Endothelial cell of umbilical vein (primary cell): Measurements from ENCODE around the gene TIA1. TPM values are rescaled to one million over a fixed set of nuclear protein-coding genes. Genes with fewer than 3 reads are reported as not detected.
"Not testable (repeated sequence)": the region's sequence is repeated elsewhere in the genome, so short reads cannot be mapped to it uniquely, and the experiment has no call there.

ENCODE experiments used
- BruUV-seq: library from RNA; stranded (reverse); fragments of 400-500 nt; replicated peaks from 2 replicates; lab custom pipeline; 2021; lab: Mats Ljungman, UMichigan
- CTCF ChIA-PET: fragments of 300-600, 350-600 bp; sonication (Branson Sonifier 250); formaldehyde crosslinking; loops from one replicate; lab custom pipeline; 2021; ENCODE audit warnings: antibody characterized with exemption, inconsistent platforms; lab: Charles Lee
- POLR2A ChIA-PET: fragments of 300-600, 350-600 bp; sonication (Branson Sonifier 250); formaldehyde crosslinking; loops from one replicate; lab custom pipeline; 2021; ENCODE audit warnings: antibody characterized with exemption, inconsistent platforms; lab: Charles Lee
- DNase-seq: peaks from one replicate; pipeline ENCODE4 v3.0.0-alpha.2; 2011; ENCODE audit warnings: low read depth, low spot score
- FAIRE-seq: peaks from 2 replicates; lab custom pipeline; 2011; peaks lifted over from hg19 to GRCh38; lab: Jason Lieb, UNC
- H2AFZ ChIP-seq: 2 replicates; pipeline ENCODE4 v1.6.0; 2012; ENCODE audit warnings: low read depth, low read length, control low read depth, inconsistent platforms
- H3K27ac ChIP-seq: 2 replicates; pipeline ENCODE4 v1.5.1; 2011; ENCODE audit warnings: low read depth, mild to moderate bottlenecking, control low read depth, low read length, moderate library complexity; ENCODE audit not compliant: insufficient read depth
- H3K27me3 ChIP-seq, 2 experiments: 2 replicates each; pipeline versions ENCODE4 v1.6.0 to v1.6.1; 2011; ENCODE audit warnings: low read length in 2 of 2, mixed read lengths in 1 of 2; ENCODE audit not compliant: control insufficient read depth in 2 of 2, insufficient read depth in 2 of 2
- H3K36me3 ChIP-seq, 2 experiments: 2 replicates in 1 of 2; 3 replicates in 1 of 2; pipeline ENCODE4 v1.5.1; 2011; ENCODE audit warnings: low read length in 2 of 2, mild to moderate bottlenecking in 1 of 2, moderate library complexity in 1 of 2; ENCODE audit not compliant: control insufficient read depth in 2 of 2, insufficient read depth in 2 of 2; ENCODE audit errors: extremely low read depth in 1 of 2
- H3K4me1 ChIP-seq: 3 replicates; pipeline ENCODE4 v1.5.1; 2011; ENCODE audit warnings: mild to moderate bottlenecking, low read length; ENCODE audit not compliant: control insufficient read depth, insufficient read depth; ENCODE audit errors: extremely low read depth
- H3K4me2 ChIP-seq: 2 replicates; pipeline ENCODE4 v1.6.1; 2011; ENCODE audit warnings: low read length, control low read depth, mixed read lengths; ENCODE audit not compliant: insufficient read depth
- H3K4me3 ChIP-seq, 3 experiments: fragments of 200-600 bp in 1 of 3; sonication (generic), shearing (Covaris generic) in 1 of 3; replicated peaks in 1 of 3; 2 replicates each; pipeline ENCODE4 v1.5.1; 2011 to 2016; ENCODE audit warnings: control low read depth in 3 of 3, low read length in 3 of 3, mild to moderate bottlenecking in 2 of 3, inconsistent platforms in 1 of 3, low read depth in 1 of 3, moderate library complexity in 1 of 3; ENCODE audit not compliant: insufficient read depth in 1 of 3
- H3K79me2 ChIP-seq: 2 replicates; pipeline ENCODE4 v1.6.0; 2012; ENCODE audit warnings: low read length, inconsistent platforms; ENCODE audit not compliant: control insufficient read depth, insufficient read depth
- H3K9ac ChIP-seq: replicated peaks from 2 replicates; pipeline ENCODE3; 2011; ENCODE audit warnings: low read length, control low read depth; ENCODE audit not compliant: insufficient read depth; ENCODE audit errors: extremely low read depth
- H3K9me1 ChIP-seq: replicated peaks from 3 replicates; pipeline ENCODE4 v1.6.0; 2011; ENCODE audit warnings: mild to moderate bottlenecking, low read length; ENCODE audit not compliant: control insufficient read depth, insufficient read depth; ENCODE audit errors: extremely low read depth
- H3K9me3 ChIP-seq: replicated peaks from 2 replicates; pipeline ENCODE4 v1.5.1; 2012; ENCODE audit warnings: low read length, inconsistent platforms; ENCODE audit not compliant: control insufficient read depth, insufficient read depth
- H4K20me1 ChIP-seq: replicated peaks from 2 replicates; pipeline ENCODE3; 2011; ENCODE audit warnings: mild to moderate bottlenecking, low read length; ENCODE audit not compliant: control insufficient read depth, insufficient read depth; ENCODE audit errors: extremely low read depth
- CTCF ChIP-seq, 2 donors: IDR thresholded peaks; 1 replicate in 1 of 2; 2 replicates in 1 of 2; pipeline ENCODE4 v1.5.1; 2011; ENCODE audit warnings: low read length in 2 of 2, mild to moderate bottlenecking in 2 of 2, moderate library complexity in 2 of 2, control low read depth in 1 of 2, inconsistent platforms in 1 of 2, low read depth in 1 of 2; ENCODE audit not compliant: insufficient read depth in 1 of 2; ENCODE audit errors: extremely low read depth in 1 of 2
- EZH2 ChIP-seq: IDR thresholded peaks from 2 replicates; pipeline ENCODE4 v1.6.1; 2012; ENCODE audit warnings: borderline replicate concordance, low read depth, mild to moderate bottlenecking, moderate library complexity, low read length, inconsistent platforms; ENCODE audit not compliant: severe bottlenecking
- FOS ChIP-seq: IDR thresholded peaks from 2 replicates; pipeline ENCODE4 v1.6.1; 2011; ENCODE audit warnings: mild to moderate bottlenecking, low read length, moderate library complexity, borderline replicate concordance; ENCODE audit not compliant: insufficient read depth
- GATA2 ChIP-seq: IDR thresholded peaks from 2 replicates; pipeline ENCODE4 v1.7.0; 2011; ENCODE audit warnings: low read depth, mild to moderate bottlenecking, moderate library complexity, mixed read lengths, low read length; ENCODE audit not compliant: insufficient read length, insufficient read depth
- JUN ChIP-seq: IDR thresholded peaks from 2 replicates; pipeline ENCODE4 v1.6.1; 2011; ENCODE audit warnings: borderline replicate concordance, low read depth; ENCODE audit not compliant: insufficient read length, insufficient read depth
- MAX ChIP-seq: IDR thresholded peaks from 2 replicates; pipeline ENCODE4 v1.6.1; 2011; ENCODE audit not compliant: insufficient read depth, insufficient read length
- MYC ChIP-seq: IDR thresholded peaks from one replicate; pipeline ENCODE4 v1.6.1; 2011; ENCODE audit warnings: mild to moderate bottlenecking, low read depth, low read length
- POLR2A ChIP-seq: IDR thresholded peaks from 2 replicates; pipeline ENCODE4 v1.6.1; 2012; ENCODE audit warnings: low read depth, mild to moderate bottlenecking, control low read depth, low read length
- POLR2AphosphoS5 ChIP-seq: IDR thresholded peaks from 2 replicates; pipeline ENCODE4 v1.6.1; 2012; ENCODE audit warnings: low read depth, mild to moderate bottlenecking, control low read depth, low read length, moderate library complexity; ENCODE audit not compliant: insufficient read depth
- dilution Hi-C: fragments of 300-500 bp; cut with MboI; formaldehyde crosslinking; loops from one replicate; pipeline ENCODE4 v1.15.0; 2019; ENCODE audit warnings: low sequenced_read_pairs; ENCODE audit not compliant: extremely low pct_ligation_motif_present
- intact Hi-C: fragments of 100-400 bp; cut with micrococcal nuclease; formaldehyde crosslinking; loops from one replicate; pipeline ENCODE4 v1.10.0; 2022
- polyA plus RNA-seq, 4 experiments: library from polyadenylated mRNA; depleted of rRNA in 3 of 4; stranded (reverse) in 3 of 4; unstranded in 1 of 4; fragments of >200 nt; gene quantifications; 2 replicates each; pipeline versions ENCODE4 v1.2.1 to v1.2.3, GENCODE V29; 2011 to 2012; ENCODE audit warnings: missing spikeins in 1 of 4
- total RNA-seq: library from RNA; stranded (reverse); gene quantifications from 2 replicates; pipeline ENCODE4 v1.2.3, GENCODE V29; 2021

TIA1 gene
- total and polyA plus RNA-seq, 2 donors (not counting 3 experiments of a cell fraction or from before 2014, with no cell fraction given): 60.2 to 163 TPM

- DNase-seq: no peak
Observed at GRCh38 chr2:70188460-70188859, 60.0 kb downstream of the TIA1 start.

GRCh38 chr2:70187170-70187569, 61.3 kb downstream of the TIA1 start:
- H4K20me1 ChIP-seq, H3K9ac ChIP-seq, dilution Hi-C loops, H3K9me3 ChIP-seq, H3K4me1 ChIP-seq, FAIRE-seq, H3K36me3 ChIP-seq, H3K79me2 ChIP-seq, intact Hi-C loops, POLR2A ChIA-PET, H3K27ac ChIP-seq, H3K9me1 ChIP-seq, BruUV-seq, H3K4me3 ChIP-seq, H3K27me3 ChIP-seq, DNase-seq, H3K4me2 ChIP-seq, CTCF ChIA-PET, H2AFZ ChIP-seq: not testable (repeated sequence)

More at GRCh38 chr2:70188460-70188859, 60.0 kb downstream of the TIA1 start:
- Histone ChIP-seq H3K4me3 (no peak overlapping the region), H3K9me3 (no peaks in the 10 kb centered on the region), H3K4me2 (no peak overlapping the region), H3K79me2 (peaks cover 2% of the 10 kb centered on the region), H3K4me1 (no peaks in the 10 kb centered on the region), H3K36me3 (no peaks in the 10 kb centered on the region), H3K27me3 (no peaks in the 10 kb centered on the region), H3K9me1 (no peaks in the 10 kb centered on the region), H3K27ac (no peak overlapping the region), H3K9ac (no peak overlapping the region), H2AFZ (no peak overlapping the region), H4K20me1 (no peaks in the 10 kb centered on the region)
- CTCF ChIA-PET: interaction anchor here (0.6 kb wide), 1 partner anchor 464 kb away, joined by 3 read pairs; no protein-coding TSS in a partner anchor
- intact Hi-C loops (no loop called here), dilution Hi-C loops (no loop called here)
- no peak for TF ChIP-seq EZH2
- no peak for TF ChIP-seq FOS
- TF ChIP-seq POLR2A: no peak
- no peak for TF ChIP-seq GATA2
- TF ChIP-seq MYC: no peak
- TF ChIP-seq CTCF (IDR thresholded peaks at IDR 0.05; ENCODE audit: extremely low read depth in 1 of 2, insufficient read depth in 1 of 2, low read depth in 1 of 2, low read length in 2 of 2): no peak
- no peak for TF ChIP-seq POLR2AphosphoS5
- no peak for TF ChIP-seq MAX
- no peak for TF ChIP-seq JUN
- no TSS peak for BruUV-seq
- FAIRE-seq: no peak
- POLR2A ChIA-PET: no interaction called here
